Right lobe of liver (tissue), 4 donors: ENCODE data around the gene DUSP22.

Experiments used
- POLR2A ChIP-seq: fragments of 450-650 bp; IDR thresholded peaks from one replicate; pipeline ENCODE4 v1.6.1; 2017; ENCODE audit warnings: antibody characterized with exemption, mild to moderate bottlenecking
- TF ChIP-seq, protein P1 (sequence below), 4 donors: fragments of 200-600 bp in 3 of 4; fragments of 450-650 bp in 1 of 4; IDR thresholded peaks; one replicate each; pipeline versions ENCODE4 v1.5.1 to v1.8.0; 2016 to 2022; ENCODE audit warnings: antibody characterized with exemption in 4 of 4, mild to moderate bottlenecking in 2 of 4
- donor health status: DM: no; HTN: no; CAD: no.
- donor health status: DM: no; HTN: no; CAD: no.
- donor health status: DM: no; HTN: yes; CAD: no.

DNA sequence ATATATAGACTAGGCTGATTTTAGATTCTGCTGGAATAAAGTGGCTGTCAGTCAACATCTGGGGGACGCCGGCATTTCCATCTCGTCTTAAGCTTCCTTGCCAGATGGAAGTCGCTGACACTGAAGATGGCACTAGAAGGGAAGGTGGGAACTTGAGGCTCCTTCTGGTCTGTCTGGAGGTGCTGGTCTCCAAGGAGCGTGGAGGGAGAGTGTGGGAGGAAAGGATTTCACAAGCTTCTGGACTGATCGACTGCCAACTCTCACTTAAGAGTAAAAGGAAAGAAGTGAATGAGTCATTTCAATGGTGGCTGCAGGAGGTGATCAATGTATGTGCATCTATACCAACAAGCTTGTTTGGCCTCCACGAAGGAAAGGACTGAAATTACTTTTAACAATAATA, 40.4 kb downstream of the DUSP22 start:
- no peak for TF ChIP-seq POLR2A
- TF ChIP-seq, protein P1, sequence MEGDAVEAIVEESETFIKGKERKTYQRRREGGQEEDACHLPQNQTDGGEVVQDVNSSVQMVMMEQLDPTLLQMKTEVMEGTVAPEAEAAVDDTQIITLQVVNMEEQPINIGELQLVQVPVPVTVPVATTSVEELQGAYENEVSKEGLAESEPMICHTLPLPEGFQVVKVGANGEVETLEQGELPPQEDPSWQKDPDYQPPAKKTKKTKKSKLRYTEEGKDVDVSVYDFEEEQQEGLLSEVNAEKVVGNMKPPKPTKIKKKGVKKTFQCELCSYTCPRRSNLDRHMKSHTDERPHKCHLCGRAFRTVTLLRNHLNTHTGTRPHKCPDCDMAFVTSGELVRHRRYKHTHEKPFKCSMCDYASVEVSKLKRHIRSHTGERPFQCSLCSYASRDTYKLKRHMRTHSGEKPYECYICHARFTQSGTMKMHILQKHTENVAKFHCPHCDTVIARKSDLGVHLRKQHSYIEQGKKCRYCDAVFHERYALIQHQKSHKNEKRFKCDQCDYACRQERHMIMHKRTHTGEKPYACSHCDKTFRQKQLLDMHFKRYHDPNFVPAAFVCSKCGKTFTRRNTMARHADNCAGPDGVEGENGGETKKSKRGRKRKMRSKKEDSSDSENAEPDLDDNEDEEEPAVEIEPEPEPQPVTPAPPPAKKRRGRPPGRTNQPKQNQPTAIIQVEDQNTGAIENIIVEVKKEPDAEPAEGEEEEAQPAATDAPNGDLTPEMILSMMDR (IDR thresholded peaks at IDR 0.05) = no peak
